Keratinocyte (primary cell): ENCODE results near the gene PSMC4.

Experiments used
- CTCF ChIP-seq, 3 experiments: IDR thresholded peaks in 1 of 3; conservative IDR thresholded peaks in 1 of 3; optimal IDR thresholded peaks in 1 of 3; 2 replicates in 2 of 3; 3 replicates in 1 of 3; pipeline versions ENCODE3 to v1.5.1; 2011; ENCODE audit warnings: low read length in 3 of 3, mild to moderate bottlenecking in 3 of 3, moderate library complexity in 2 of 3, control low read depth in 1 of 3, inconsistent platforms in 1 of 3; ENCODE audit not compliant: insufficient read depth in 2 of 3; ENCODE audit errors: extremely low read depth in 1 of 3
- EZH2 ChIP-seq: IDR thresholded peaks from one replicate; pipeline ENCODE4 v1.6.1; 2012; ENCODE audit warnings: inconsistent platforms, mild to moderate bottlenecking, low read length, moderate library complexity

- TF ChIP-seq CTCF (optimal IDR thresholded peaks at IDR 0.05 in 1 of 3, IDR thresholded peaks at IDR 0.05 in 1 of 3, conservative IDR thresholded peaks at IDR 0.05 in 1 of 3; ENCODE audit: extremely low read depth in 1 of 3, insufficient read depth in 2 of 3, low read length in 3 of 3): no peak
- no peak for TF ChIP-seq EZH2
Measured at GRCh38 chr19:40009674-40010073, 38.7 kb downstream of the PSMC4 start.
